ENCODE data around the gene UTP14C. TPM values are rescaled to one million over a fixed set of nuclear protein-coding genes. Genes with fewer than 3 reads are reported as not detected.

The UTP14C gene
- total RNA-seq, 1 experiment from 2014 or later: 11.8 TPM

DNA sequence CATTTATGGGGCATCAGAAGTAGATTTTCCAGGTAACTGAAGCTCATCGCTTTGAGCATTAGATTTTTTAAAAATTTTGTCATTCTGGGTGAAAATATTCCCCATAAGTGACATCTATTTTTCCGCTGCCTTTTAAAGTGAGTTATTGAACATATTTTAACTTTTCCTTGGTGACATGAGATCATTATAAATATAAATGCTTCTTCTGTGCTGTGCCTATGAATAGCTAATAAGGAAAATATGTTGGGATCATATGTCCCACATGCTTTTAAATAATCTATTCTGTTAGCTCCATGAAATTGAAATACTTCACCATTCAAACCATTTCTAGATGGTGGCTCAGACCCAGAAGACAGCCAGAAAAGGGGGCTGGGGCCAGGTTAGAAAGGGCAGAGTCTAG is 27.3 kb upstream of the UTP14C start:
- H3K27me3 Mint-ChIP-seq (ENCODE audit: insufficient read depth, unreplicated experiment): no peaks in the 10 kb centered on the region
- Histone ChIP-seq H3K9me3 (no peaks in the 10 kb centered on the region), H3K27me3 (replicated peaks; ENCODE audit: control insufficient read depth, insufficient read depth, low read length) (no peaks in the 10 kb centered on the region), H3K4me3 (ENCODE audit: low read depth, low read length) (no peak overlapping the region), H3K36me3 (ENCODE audit: control insufficient read depth, insufficient read depth, low read length) (no peaks in the 10 kb centered on the region), H3K4me1 (peaks cover 58% of the 10 kb centered on the region)
- CTCF ChIA-PET: interaction anchor here (3.1 to 3.7 kb wide), 2 partner anchors 16 to 131 kb away, joined by 10 to 36 read pairs; partner anchors contain the start of genes ALG11 and NEK5
- BruUV-seq (replicated peaks): no TSS peak
- peak overlapping the region; percentile 52 for H3K4me3 Mint-ChIP-seq (ENCODE audit: unreplicated experiment)
- intact Hi-C loops (cut with micrococcal nuclease; ENCODE audit: unreplicated experiment): loop anchor here (1.0 to 5.0 kb wide), 3 partner anchors 85 to 140 kb away; no protein-coding TSS in a partner anchor
- H3K9me3 Mint-ChIP-seq (ENCODE audit: unreplicated experiment): no peaks in the 10 kb centered on the region
- peaks cover 54% of the 10 kb centered on the region for H3K4me1 Mint-ChIP-seq (ENCODE audit: low read depth, unreplicated experiment)
- H3K36me3 Mint-ChIP-seq (ENCODE audit: insufficient read depth, unreplicated experiment): no peaks in the 10 kb centered on the region
- POLR2A ChIA-PET: interaction anchor here (3.2 kb wide), 1 partner anchor 18 kb away, joined by 14 read pairs; no protein-coding TSS in a partner anchor
- H3K27ac Mint-ChIP-seq (ENCODE audit: unreplicated experiment): peak overlapping the region; percentile 83
- DNase-seq: no peak
- TF ChIP-seq, protein P1, sequence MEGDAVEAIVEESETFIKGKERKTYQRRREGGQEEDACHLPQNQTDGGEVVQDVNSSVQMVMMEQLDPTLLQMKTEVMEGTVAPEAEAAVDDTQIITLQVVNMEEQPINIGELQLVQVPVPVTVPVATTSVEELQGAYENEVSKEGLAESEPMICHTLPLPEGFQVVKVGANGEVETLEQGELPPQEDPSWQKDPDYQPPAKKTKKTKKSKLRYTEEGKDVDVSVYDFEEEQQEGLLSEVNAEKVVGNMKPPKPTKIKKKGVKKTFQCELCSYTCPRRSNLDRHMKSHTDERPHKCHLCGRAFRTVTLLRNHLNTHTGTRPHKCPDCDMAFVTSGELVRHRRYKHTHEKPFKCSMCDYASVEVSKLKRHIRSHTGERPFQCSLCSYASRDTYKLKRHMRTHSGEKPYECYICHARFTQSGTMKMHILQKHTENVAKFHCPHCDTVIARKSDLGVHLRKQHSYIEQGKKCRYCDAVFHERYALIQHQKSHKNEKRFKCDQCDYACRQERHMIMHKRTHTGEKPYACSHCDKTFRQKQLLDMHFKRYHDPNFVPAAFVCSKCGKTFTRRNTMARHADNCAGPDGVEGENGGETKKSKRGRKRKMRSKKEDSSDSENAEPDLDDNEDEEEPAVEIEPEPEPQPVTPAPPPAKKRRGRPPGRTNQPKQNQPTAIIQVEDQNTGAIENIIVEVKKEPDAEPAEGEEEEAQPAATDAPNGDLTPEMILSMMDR (IDR thresholded peaks at IDR 0.05; ENCODE audit: insufficient read depth in 1 of 2, low read depth in 1 of 2, low read length in 1 of 2, severe bottlenecking in 1 of 2, unreplicated experiment in 1 of 2): no peak

DNA sequence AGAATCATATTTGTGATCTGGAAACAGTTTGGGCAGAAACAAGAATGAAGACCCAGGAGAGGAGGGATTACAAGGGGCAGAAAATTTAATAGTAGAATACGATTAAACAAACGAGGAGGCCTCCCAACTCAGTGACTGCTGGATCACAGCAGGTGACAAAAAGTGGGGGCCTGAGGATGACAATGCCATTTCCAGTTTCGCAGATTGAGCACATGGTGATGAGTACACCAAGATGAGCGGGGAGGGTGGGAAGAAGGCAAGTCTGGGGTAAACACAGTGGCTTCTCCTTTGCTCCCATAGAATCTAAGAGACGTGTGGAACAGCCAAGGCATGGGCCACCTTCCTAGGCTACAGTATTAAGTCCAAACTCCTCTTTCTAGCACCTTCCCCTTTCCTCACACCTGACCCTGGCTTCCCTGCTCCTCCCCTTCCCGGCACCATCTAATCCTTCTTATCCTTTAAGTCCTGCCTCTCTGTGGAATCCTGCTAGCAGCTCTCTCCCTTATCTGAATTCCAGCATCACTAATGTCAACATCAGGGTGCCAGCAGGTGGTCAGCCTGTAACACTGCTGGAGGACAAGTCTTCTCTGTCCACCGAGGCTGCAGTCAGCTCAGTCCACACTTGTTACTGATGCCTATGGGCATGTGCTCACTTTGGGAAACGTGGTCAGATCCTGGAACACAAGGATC is 26.7 kb upstream of the UTP14C start:
- H3K9me3 Mint-ChIP-seq (ENCODE audit: unreplicated experiment): no peaks in the 10 kb centered on the region
- H3K27ac Mint-ChIP-seq (ENCODE audit: unreplicated experiment): peak overlapping the region; percentile 83
- TF ChIP-seq, protein P1 (IDR thresholded peaks at IDR 0.05; ENCODE audit: insufficient read depth in 1 of 2, low read depth in 1 of 2, low read length in 1 of 2, severe bottlenecking in 1 of 2, unreplicated experiment in 1 of 2): no peak
- no peaks in the 10 kb centered on the region for H3K36me3 Mint-ChIP-seq (ENCODE audit: insufficient read depth, unreplicated experiment)
- intact Hi-C loops (cut with micrococcal nuclease; ENCODE audit: unreplicated experiment): loop anchor here (1.0 to 5.0 kb wide), 5 partner anchors 15 to 140 kb away; partner anchors contain the start of gene ALG11
- Histone ChIP-seq H3K4me3 (ENCODE audit: low read depth, low read length) (no peak overlapping the region), H3K4me1 (peaks cover 58% of the 10 kb centered on the region), H3K27me3 (replicated peaks; ENCODE audit: control insufficient read depth, insufficient read depth, low read length) (no peaks in the 10 kb centered on the region), H3K9me3 (no peaks in the 10 kb centered on the region), H3K36me3 (ENCODE audit: control insufficient read depth, insufficient read depth, low read length) (no peaks in the 10 kb centered on the region)
- peak overlapping the region; percentile 52 for H3K4me3 Mint-ChIP-seq (ENCODE audit: unreplicated experiment)
- CTCF ChIA-PET: interaction anchor here (1.0 to 3.7 kb wide), 4 partner anchors 15 to 130 kb away, joined by 3 to 36 read pairs (median 6); partner anchors contain the start of genes ALG11 and NEK5
- H3K27me3 Mint-ChIP-seq (ENCODE audit: insufficient read depth, unreplicated experiment): no peaks in the 10 kb centered on the region
- DNase-seq: peak; percentile 89 to 94
- TSS peak; percentile 36 for BruUV-seq (replicated peaks)
- H3K4me1 Mint-ChIP-seq (ENCODE audit: low read depth, unreplicated experiment): peaks cover 54% of the 10 kb centered on the region
- POLR2A ChIA-PET: interaction anchor here (0.7 to 3.2 kb wide), 4 partner anchors 15 to 545 kb away, joined by 3 to 14 read pairs (median 4); partner anchors contain the start of genes ALG11 and INTS6

DNA sequence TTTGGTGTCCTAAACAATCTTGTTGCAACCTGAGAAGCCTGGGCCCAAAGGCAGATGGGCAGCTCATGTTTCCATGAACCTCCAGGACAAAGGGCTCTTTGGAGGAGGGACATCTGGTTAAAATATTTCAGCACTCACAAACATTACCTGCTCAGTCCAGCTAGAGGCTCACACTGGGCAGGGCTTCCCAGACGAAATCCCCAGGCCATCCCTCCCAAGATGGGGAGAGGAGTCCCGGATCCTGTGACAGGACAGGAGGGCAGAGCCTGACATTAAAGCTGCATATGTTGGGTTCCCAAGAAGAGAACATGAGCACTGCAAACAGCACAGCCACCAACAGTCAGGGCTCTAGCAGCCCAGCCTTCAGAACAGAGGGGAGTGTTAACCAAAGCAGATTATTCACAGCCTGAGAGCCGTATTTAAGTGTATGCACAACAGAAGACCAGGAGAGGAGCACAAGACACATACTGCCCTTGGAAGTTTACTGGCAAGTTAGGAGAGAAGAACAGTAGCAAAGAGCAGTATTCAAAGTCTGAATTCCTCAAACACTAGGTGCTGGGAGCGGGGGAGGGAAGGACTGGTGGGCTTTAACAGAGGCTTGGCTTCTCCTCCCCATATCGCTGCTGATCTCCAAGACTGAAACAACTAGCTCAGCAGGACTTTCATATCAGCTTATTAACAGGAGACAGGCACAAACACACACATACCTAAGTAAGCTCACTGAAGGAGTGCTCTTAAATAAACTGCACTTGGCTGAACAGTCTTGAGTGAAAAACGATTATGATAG is 25.6 kb upstream of the UTP14C start:
- peak; percentile 39 to 57 for DNase-seq
- CTCF ChIA-PET: interaction anchor here (0.8 to 3.7 kb wide), 7 partner anchors 14 to 129 kb away, joined by 3 to 36 read pairs (median 3); partner anchors contain the start of genes ALG11 and NEK5
- H3K27ac Mint-ChIP-seq (ENCODE audit: unreplicated experiment): peak overlapping the region; percentile 83

More for the DNA sequence above, 25.6 kb upstream of the UTP14C start:
- H3K9me3 Mint-ChIP-seq (ENCODE audit: unreplicated experiment): no peaks in the 10 kb centered on the region
- peaks cover 54% of the 10 kb centered on the region for H3K4me1 Mint-ChIP-seq (ENCODE audit: low read depth, unreplicated experiment)
- no TSS peak for BruUV-seq (replicated peaks)
- H3K36me3 Mint-ChIP-seq (ENCODE audit: insufficient read depth, unreplicated experiment): no peaks in the 10 kb centered on the region
- no peaks in the 10 kb centered on the region for H3K36me3 ChIP-seq (ENCODE audit: control insufficient read depth, insufficient read depth, low read length)
- H3K4me1 ChIP-seq: peaks cover 58% of the 10 kb centered on the region
- no peaks in the 10 kb centered on the region for H3K27me3 ChIP-seq (replicated peaks; ENCODE audit: control insufficient read depth, insufficient read depth, low read length)
- no peak overlapping the region for H3K4me3 ChIP-seq (ENCODE audit: low read depth, low read length)
- H3K9me3 ChIP-seq: no peaks in the 10 kb centered on the region
- POLR2A ChIA-PET: interaction anchor here (0.5 to 3.2 kb wide), 5 partner anchors 13 to 546 kb away, joined by 3 to 14 read pairs (median 4); partner anchors contain the start of genes ALG11 and INTS6
- intact Hi-C loops (cut with micrococcal nuclease; ENCODE audit: unreplicated experiment): loop anchor here (1.0 to 5.0 kb wide), 4 partner anchors 14 to 142 kb away; partner anchors contain the start of gene ALG11
- no peaks in the 10 kb centered on the region for H3K27me3 Mint-ChIP-seq (ENCODE audit: insufficient read depth, unreplicated experiment)
- TF ChIP-seq, protein P1 (IDR thresholded peaks at IDR 0.05; ENCODE audit: insufficient read depth in 1 of 2, low read depth in 1 of 2, low read length in 1 of 2, severe bottlenecking in 1 of 2, unreplicated experiment in 1 of 2): no peak
- H3K4me3 Mint-ChIP-seq (ENCODE audit: unreplicated experiment): peak overlapping the region; percentile 36

All from Caco-2 (cell line).